ENCODE results near the gene SUV39H2.
A peak's percentile ranks its signal among the peaks of the same experiment; 100 is the strongest.
"Not testable (repeated sequence)": the region's sequence is repeated elsewhere in the genome, so short reads cannot be mapped to it uniquely, and the experiment has no call there.

Gene SUV39H2

GRCh38 chr10:14878266-14879123, at the start of gene SUV39H2:
SUV39H2 (plus strand) TSS chr10:14878866; CDS start chr10:14878889, 23 bp downstream.
- peak; percentile 95 to 96 for DNase-seq

GRCh38 chr10:14833106-14833505, 45.6 kb upstream of the SUV39H2 start:
- DNase-seq: no peak

GRCh38 chr10:14836208-14836607, 42.5 kb upstream of the SUV39H2 start:
- DNase-seq: no peak

- DNase-seq: no peak
These were observed 41.5 kb upstream of the SUV39H2 start for GRCh38 chr10:14837003-14837756.

- peak; percentile 99 for DNase-seq
These were observed 40.7 kb upstream of the SUV39H2 start, which contains the start of the genes CDNF, HSPA14 and MSANTD7 for GRCh38 chr10:14837757-14838581. CDNF (minus strand) TSS chr10:14838037; CDS start chr10:14837946, 91 bp downstream. HSPA14 (plus strand) TSS chr10:14838306; CDS start chr10:14838403, 97 bp downstream. MSANTD7 (plus strand) TSS chr10:14838306; CDS start chr10:14842285, 3,979 bp downstream.

GRCh38 chr10:14838582-14839304, 39.9 kb upstream of the SUV39H2 start:
- peak; percentile 39 to 46 for DNase-seq

GRCh38 chr10:14839305-14839695, 39.4 kb upstream of the SUV39H2 start:
- peak in 1 of 2 experiments; percentile 26 for DNase-seq

GRCh38 chr10:14840178-14840577, 38.5 kb upstream of the SUV39H2 start:
- DNase-seq: no peak

GRCh38 chr10:14843327-14843988, 35.2 kb upstream of the SUV39H2 start:
- no peak for DNase-seq

- no peak for DNase-seq
These were observed 33.7 kb upstream of the SUV39H2 start for GRCh38 chr10:14844948-14845347.

- no peak for DNase-seq
These were observed 26.4 kb upstream of the SUV39H2 start for GRCh38 chr10:14852236-14852635.

- DNase-seq: no peak
These were observed 23.2 kb upstream of the SUV39H2 start for GRCh38 chr10:14855453-14855852.

- DNase-seq: no peak
These were observed 20.2 kb upstream of the SUV39H2 start for GRCh38 chr10:14858338-14858960.

- DNase-seq: no peak
These were observed 19.6 kb upstream of the SUV39H2 start for GRCh38 chr10:14859043-14859442.

- no peak for DNase-seq
These were observed 18.9 kb upstream of the SUV39H2 start for GRCh38 chr10:14859775-14860174.

- DNase-seq: no peak
These were observed 17.9 kb upstream of the SUV39H2 start for GRCh38 chr10:14860791-14861190.

- DNase-seq: not testable (repeated sequence)
These were observed 14.2 kb upstream of the SUV39H2 start for GRCh38 chr10:14864466-14864865.

GRCh38 chr10:14864871-14865270, 13.8 kb upstream of the SUV39H2 start:
- not testable (repeated sequence) for DNase-seq

GRCh38 chr10:14873090-14873760, 5.4 kb upstream of the SUV39H2 start:
- DNase-seq: no peak

GRCh38 chr10:14875941-14876340, 2.7 kb upstream of the SUV39H2 start:
- DNase-seq: no peak

All from activated T-cell treated with anti-CD3 and anti-CD28 coated beads, Interleukin-2, amount 50 U/mL, for 48 hours (primary cell).